ENCODE measurements around the gene UBE2QL1.
A peak's percentile ranks its signal among the peaks of the same experiment; 100 is the strongest.

The UBE2QL1 gene

GRCh38 chr5:6448622-6449464 lies at the start of gene UBE2QL1:
Gene UBE2QL1, plus strand, starts transcription at chr5:6448859. Its CDS starts 35 bp downstream, at chr5:6448894.
- DNase-seq = peak; percentile 40

- DNase-seq = no peak
Measured at GRCh38 chr5:6399980-6400910, 48.4 kb upstream of the UBE2QL1 start.

- no peak for DNase-seq
Measured at GRCh38 chr5:6401410-6401809, 47.2 kb upstream of the UBE2QL1 start.

- no peak for DNase-seq
Measured at GRCh38 chr5:6402939-6403338, 45.7 kb upstream of the UBE2QL1 start.

- DNase-seq = no peak
Measured at GRCh38 chr5:6403416-6403815, 45.2 kb upstream of the UBE2QL1 start.

GRCh38 chr5:6404129-6404528 lies 44.5 kb upstream of the UBE2QL1 start:
- no peak for DNase-seq

- DNase-seq = no peak
Measured at GRCh38 chr5:6405591-6405990, 43.1 kb upstream of the UBE2QL1 start.

- DNase-seq = no peak
Measured at GRCh38 chr5:6407558-6408259, 41.0 kb upstream of the UBE2QL1 start.

- no peak for DNase-seq
Measured at GRCh38 chr5:6408260-6408596, 40.4 kb upstream of the UBE2QL1 start.

GRCh38 chr5:6408627-6409446 lies 39.8 kb upstream of the UBE2QL1 start:
- DNase-seq = no peak

- no peak for DNase-seq
Measured at GRCh38 chr5:6410421-6410820, 38.2 kb upstream of the UBE2QL1 start.

- DNase-seq = no peak
Measured at GRCh38 chr5:6411141-6411540, 37.5 kb upstream of the UBE2QL1 start.

GRCh38 chr5:6412811-6413210 lies 35.8 kb upstream of the UBE2QL1 start:
- DNase-seq = no peak

GRCh38 chr5:6417657-6418056 lies 31.0 kb upstream of the UBE2QL1 start:
- no peak for DNase-seq

GRCh38 chr5:6418679-6419276 lies 29.9 kb upstream of the UBE2QL1 start:
- DNase-seq = no peak

- DNase-seq = no peak
Measured at GRCh38 chr5:6419340-6419852, 29.3 kb upstream of the UBE2QL1 start.

GRCh38 chr5:6423327-6424109 lies 25.1 kb upstream of the UBE2QL1 start:
- no peak for DNase-seq

GRCh38 chr5:6424110-6424659 lies 24.5 kb upstream of the UBE2QL1 start:
- DNase-seq = no peak

GRCh38 chr5:6424700-6425099 lies 24.0 kb upstream of the UBE2QL1 start:
- no peak for DNase-seq

- DNase-seq = no peak
Measured at GRCh38 chr5:6427694-6428093, 21.0 kb upstream of the UBE2QL1 start.

All from activated CD4-positive, alpha-beta T cell treated with anti-CD3 and anti-CD28 coated beads for 48 hours (primary cell).